Vein endothelial cell (primary cell): Measurements from ENCODE around the gene GLIS2. TPM values are rescaled to one million over a fixed set of nuclear protein-coding genes. Genes with fewer than 3 reads are reported as not detected.

Source experiments
- total RNA-seq: library from RNA; depleted of rRNA; stranded (reverse); fragments of >200 nt; gene quantifications from 2 replicates; pipeline ENCODE4 v1.2.3, GENCODE V29; 2012

GLIS2 gene
- total RNA-seq, result 0.67 and 2.0 TPM in 2 replicates

GRCh38 chr16:4315186-4316107 is at the start of gene GLIS2:
GLIS2 (plus strand) TSS chr16:4316067; CDS start chr16:4332281, 16,214 bp downstream.

GRCh38 chr16:4350787-4351659 is 35.2 kb downstream of the GLIS2 start, which contains the start of gene PAM16:
PAM16 (minus strand) TSS chr16:4351321; CDS start chr16:4351234, 87 bp downstream.

GRCh38 chr16:4371357-4372000 is 55.6 kb downstream of the GLIS2 start, which contains the start of gene VASN:
VASN (plus strand) TSS chr16:4371848; CDS start chr16:4380878, 9,030 bp downstream.

Other genes with a start within 250 kb of the GLIS2 start
- gene ADCY9, start 199.6 kb upstream of the GLIS2 start, total RNA-seq, result 10.0 and 15.7 TPM in 2 replicates
- under 0.01 and 0.10 TPM in 2 replicates for gene SRL, start 74.0 kb upstream of the GLIS2 start, total RNA-seq
- 6.3 and 6.5 TPM in 2 replicates for gene TFAP4, start 43.0 kb upstream of the GLIS2 start, total RNA-seq
- 19.6 and 19.9 TPM in 2 replicates for gene PAM16, start 35.3 kb downstream of the GLIS2 start, total RNA-seq
- 0.33 and 0.86 TPM in 2 replicates for gene VASN, start 55.8 kb downstream of the GLIS2 start, total RNA-seq
- 63.0 and 67.0 TPM in 2 replicates for gene CORO7, start 100.5 kb downstream of the GLIS2 start, total RNA-seq
- gene DNAJA3, start 109.8 kb downstream of the GLIS2 start, total RNA-seq, result 37.2 and 44.9 TPM in 2 replicates
- gene NMRAL1, start 158.6 kb downstream of the GLIS2 start, total RNA-seq, result 56.6 and 96.4 TPM in 2 replicates
- gene HMOX2, start 160.3 kb downstream of the GLIS2 start, total RNA-seq, result 143 and 164 TPM in 2 replicates
- 12.7 and 18.9 TPM in 2 replicates for gene CDIP1, start 222.7 kb downstream of the GLIS2 start, total RNA-seq
- gene C16orf96, start 240.3 kb downstream of the GLIS2 start, total RNA-seq, result not detected in 2 replicates